ENCODE measurements around the gene RNF113B.

- TF ChIP-seq CTCF (IDR thresholded peaks at IDR 0.05; ENCODE audit: low read length): no peak
- no peak for TF ChIP-seq EZH2 (IDR thresholded peaks at IDR 0.05; ENCODE audit: borderline replicate concordance, low read length)
Measured at GRCh38 chr13:98175043-98175442, 2.0 kb downstream of the RNF113B start.
